HG02885 (cell line): Measurements from ENCODE around the gene BRMS1L.
A peak's percentile ranks its signal among the peaks of the same experiment; 100 is the strongest.

Experiments used
- ATAC-seq: cut with Tn5 transposase; IDR thresholded peaks from one replicate; pipeline ENCODE4 v1.9.1; 2021; ENCODE audit warnings: mild to moderate bottlenecking; ENCODE audit not compliant: unreplicated experiment, poor library complexity

The BRMS1L gene

GRCh38 chr14:35858521-35859209, 32.5 kb downstream of the BRMS1L start:
- no peak for ATAC-seq

GRCh38 chr14:35861204-35861868, 35.2 kb downstream of the BRMS1L start:
- peak; percentile 69 for ATAC-seq

DNA sequence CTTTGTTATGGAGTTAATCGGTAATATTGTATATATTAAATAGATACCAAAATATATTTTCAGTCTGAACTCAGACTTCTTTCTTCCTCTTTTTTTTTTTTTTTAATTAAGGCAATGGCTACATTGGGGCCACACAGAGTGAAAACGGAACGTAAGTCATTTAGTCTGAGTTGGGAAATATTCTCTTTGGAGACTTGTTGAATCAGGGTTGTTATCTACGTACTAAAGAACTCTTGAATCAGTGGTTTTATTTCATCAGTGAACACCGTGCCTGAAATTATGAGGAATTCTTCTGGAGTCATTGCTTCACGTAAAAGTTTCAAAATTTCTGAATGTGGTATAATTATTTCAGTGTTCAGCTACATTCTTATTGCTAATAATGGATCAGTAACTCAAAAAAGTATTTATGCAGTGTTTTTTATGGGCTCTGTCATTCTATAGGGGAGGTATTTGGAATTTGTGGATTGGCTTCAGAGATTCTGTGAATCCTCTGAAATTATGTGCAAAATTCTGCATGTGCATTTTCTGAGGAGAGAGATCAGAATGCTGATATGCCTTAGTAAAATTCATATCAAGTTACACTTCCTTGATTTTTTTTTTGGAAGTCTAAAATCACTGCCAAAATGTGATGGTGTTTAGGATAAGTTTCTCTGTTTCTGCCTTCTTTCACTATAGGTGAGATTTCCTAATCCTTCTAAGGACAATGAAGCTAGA, 39.6 kb downstream of the BRMS1L start:
- ATAC-seq: no peak

GRCh38 chr14:35866595-35867279, 40.6 kb downstream of the BRMS1L start:
- no peak for ATAC-seq

DNA sequence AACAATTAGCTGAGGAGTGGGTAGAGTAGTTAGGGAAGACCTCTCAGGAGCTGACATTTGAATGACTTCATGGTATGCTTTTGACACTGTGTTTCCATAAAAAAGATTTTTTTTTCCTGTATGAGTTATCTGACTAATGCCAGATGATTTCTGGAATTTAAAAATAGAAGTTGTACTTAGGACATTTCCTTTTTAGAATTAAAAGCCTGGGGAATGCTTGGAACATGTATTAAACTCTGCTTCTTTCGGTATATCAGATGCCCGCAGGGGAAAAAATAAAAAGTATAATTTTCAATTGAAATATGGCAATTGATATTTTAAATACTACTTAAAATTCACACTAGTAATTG, 41.1 kb downstream of the BRMS1L start:
- ATAC-seq: no peak

GRCh38 chr14:35875296-35875695, 49.2 kb downstream of the BRMS1L start:
- ATAC-seq: no peak

- ATAC-seq: no peak
These were observed 51.1 kb downstream of the BRMS1L start for GRCh38 chr14:35877276-35877675.

- no peak for ATAC-seq
These were observed 52.4 kb downstream of the BRMS1L start for GRCh38 chr14:35878272-35879150.

DNA sequence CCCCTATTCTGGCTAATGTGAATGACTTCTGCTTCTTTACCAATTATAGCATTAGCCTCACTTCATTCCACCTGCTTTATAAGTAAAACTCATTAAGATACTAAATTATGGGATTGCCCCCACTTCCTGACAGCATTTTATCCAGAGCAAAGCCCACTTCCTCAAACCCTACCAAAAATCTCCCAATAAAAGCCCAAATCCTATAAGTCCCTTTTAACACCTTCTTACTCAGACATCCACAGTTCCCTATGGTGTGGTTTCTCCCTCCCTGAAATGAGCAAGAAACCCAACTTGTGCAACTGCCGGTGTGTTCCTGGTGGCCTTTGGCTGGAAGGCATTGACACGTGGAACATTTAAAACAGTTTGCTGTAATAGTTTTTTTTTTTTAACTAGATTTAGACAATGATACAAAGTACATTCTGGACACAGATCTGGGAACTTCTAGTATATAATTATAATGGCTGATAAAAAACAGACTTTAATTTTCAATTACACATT, 53.1 kb downstream of the BRMS1L start:
- ATAC-seq: no peak

DNA sequence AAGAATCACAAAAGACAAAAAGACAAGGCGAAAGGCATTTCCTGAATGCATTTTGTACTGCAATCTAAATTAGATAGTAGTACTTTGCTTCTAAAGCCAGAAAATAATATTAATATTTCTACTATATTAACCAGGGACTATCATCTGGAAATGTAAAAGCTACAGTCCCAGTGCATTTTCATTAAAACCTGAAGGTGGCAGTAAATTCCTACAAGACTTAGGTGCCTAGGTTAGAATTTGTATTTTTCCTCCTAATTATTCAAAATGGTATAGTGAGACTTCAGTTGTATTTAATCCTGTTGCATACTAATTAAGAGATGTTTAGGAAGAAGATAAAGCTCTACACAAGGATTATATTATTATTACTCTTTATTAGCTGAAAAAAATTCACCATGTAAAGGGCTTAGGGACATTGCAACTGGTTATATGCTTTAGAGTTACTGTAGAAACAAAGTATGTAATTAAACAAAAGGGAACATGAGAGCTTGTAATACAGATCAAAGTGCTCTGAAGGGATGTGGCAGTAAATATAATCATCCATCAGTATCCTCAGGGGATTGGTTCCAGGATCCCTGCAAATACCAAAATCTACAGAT, 53.6 kb downstream of the BRMS1L start:
- peak; percentile 52 for ATAC-seq

DNA sequence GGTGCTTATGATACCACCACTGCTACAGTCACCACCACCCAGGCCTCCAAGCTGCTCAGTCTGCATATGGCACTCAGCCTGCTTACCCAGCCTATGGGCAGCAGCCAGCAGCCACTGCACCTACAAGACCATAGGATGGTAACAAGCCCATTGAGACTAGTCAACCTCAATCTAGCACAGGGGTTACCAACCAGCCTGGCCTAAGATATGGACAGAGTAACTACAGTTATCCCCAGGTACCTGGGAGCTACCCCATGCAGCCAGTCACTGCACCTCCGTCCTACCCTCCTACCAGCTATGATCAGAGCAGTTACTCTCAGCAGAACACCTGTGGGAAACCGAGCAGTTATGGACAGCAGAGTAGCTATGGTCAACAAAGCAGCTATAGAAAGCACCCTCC, 55.1 kb downstream of the BRMS1L start:
- ATAC-seq: no peak

GRCh38 chr14:35883677-35884293, 57.6 kb downstream of the BRMS1L start:
- peak; percentile 56 for ATAC-seq

DNA sequence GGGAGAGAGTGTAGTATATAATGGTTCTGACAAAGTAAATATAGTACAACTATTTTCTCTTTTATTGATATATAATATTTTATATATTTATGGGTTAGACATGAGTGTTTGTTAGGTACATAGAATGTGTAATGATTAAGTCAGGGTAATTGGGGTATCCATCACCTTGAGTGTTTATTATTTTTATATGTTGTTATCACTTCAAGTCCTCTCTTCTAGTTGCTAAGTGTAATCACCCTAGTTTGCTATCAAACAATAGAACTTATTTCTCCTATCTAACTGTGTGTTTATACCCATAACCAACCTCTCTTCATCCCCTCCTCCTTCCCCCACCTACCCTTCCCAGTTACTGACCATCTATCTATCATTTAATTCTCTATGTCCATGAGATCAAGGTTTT, 64.2 kb downstream of the BRMS1L start:
- ATAC-seq: no peak

DNA sequence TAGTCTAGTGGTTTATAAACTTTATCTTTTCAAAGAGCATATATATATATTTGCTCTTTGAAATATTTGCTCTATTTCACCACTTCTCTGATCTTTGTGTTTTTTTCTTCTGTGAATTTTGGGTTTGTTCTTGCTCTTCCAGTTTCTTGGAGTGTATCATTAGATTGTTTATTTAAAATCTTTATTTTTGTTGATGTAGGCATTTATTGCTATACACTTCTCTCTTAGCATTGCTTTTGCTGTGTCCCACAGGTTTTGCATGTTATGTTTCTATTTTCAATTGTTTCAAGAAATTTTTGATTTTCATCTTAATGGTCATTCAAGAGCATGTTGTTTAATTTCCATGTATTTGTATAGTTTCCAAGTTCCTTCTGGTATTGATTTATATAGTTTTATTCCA, 69.1 kb downstream of the BRMS1L start:
- no peak for ATAC-seq

DNA sequence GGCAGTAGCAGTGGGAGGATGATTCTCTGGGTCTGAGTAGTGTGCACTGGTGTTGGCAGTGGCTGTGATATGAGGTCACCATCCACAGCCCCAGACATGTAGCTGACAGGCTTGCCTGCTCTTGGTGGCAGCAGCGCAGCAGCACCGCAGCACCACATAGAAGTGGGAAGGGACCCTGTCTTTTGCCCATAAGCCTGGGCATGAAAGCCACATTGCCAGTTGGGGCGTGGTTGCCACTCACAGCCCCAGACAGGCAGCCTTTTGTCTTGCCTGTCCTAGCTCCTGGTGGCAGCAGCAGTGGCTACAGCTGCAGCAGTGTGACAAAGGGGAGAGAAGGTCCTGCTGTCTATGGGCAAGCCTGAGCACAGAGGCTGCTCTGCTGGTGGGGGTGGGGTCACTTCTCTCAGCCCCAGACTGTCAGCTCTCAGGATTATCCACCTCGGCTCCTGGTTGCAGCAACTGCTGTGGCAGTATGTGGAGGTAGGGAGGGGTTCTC, 71.5 kb downstream of the BRMS1L start:
- ATAC-seq: no peak

GRCh38 chr14:35898217-35898775, 72.2 kb downstream of the BRMS1L start:
- no peak for ATAC-seq

DNA sequence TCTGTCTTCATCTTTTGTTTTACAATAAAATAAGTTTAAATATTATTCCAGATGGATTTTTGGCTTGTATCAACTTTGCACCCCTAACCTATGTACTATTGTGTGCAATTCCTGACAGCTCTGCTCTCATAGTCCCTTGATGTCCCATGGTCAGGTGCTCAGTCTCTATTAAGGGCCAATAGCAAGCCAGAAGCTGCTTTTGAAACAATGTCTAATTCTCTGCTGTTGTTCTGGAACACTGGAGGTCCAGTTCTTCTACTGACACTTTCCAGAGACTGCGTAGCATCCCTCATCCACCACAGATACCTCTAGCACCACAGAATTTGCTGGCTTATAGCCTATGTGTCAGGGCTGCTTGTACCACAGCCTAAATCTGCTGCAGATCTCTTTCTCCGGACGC, 74.6 kb downstream of the BRMS1L start:
- no peak for ATAC-seq

- ATAC-seq: no peak
These were observed 83.5 kb downstream of the BRMS1L start for GRCh38 chr14:35909665-35910064.

DNA sequence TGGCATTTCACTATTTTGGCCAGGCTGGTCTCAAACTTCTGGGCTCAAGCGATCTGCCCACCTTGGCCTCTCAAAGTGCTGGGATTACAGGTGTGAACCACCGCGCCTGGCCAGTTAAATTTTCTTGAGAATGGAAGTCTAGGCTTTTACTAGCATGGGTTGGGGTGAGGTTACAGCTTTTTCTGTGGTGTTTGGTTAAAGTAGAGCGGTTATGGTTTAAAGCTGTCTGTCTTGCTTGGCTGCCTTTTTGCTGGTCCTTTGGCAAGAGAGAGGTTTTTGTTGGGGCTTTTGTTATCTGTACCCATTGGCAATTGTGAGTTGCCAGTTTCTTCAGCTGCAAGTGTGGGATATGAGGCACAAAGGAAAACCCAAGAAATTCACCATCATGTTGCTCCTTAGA, 84.1 kb downstream of the BRMS1L start:
- no peak for ATAC-seq
